OCI-LY7 (cell line): ENCODE data around the gene MIDN.

Experiments used
- EZH2phosphoT487 ChIP-seq: fragments of 200-600 bp; sonication (generic); IDR thresholded peaks from 2 replicates; pipeline ENCODE4 v1.6.1; 2018; ENCODE audit warnings: low read depth, borderline replicate concordance, mild to moderate bottlenecking, mixed run types, antibody characterized with exemption, low read length, moderate library complexity, mixed read lengths
- TF ChIP-seq, protein P1 (sequence below): fragments of 200-600 bp; sonication (generic); conservative IDR thresholded peaks from 2 replicates; pipeline ENCODE4 v1.5.1; 2014; ENCODE audit warnings: mild to moderate bottlenecking, antibody characterized with exemption, low read length, moderate library complexity, mixed read lengths

DNA sequence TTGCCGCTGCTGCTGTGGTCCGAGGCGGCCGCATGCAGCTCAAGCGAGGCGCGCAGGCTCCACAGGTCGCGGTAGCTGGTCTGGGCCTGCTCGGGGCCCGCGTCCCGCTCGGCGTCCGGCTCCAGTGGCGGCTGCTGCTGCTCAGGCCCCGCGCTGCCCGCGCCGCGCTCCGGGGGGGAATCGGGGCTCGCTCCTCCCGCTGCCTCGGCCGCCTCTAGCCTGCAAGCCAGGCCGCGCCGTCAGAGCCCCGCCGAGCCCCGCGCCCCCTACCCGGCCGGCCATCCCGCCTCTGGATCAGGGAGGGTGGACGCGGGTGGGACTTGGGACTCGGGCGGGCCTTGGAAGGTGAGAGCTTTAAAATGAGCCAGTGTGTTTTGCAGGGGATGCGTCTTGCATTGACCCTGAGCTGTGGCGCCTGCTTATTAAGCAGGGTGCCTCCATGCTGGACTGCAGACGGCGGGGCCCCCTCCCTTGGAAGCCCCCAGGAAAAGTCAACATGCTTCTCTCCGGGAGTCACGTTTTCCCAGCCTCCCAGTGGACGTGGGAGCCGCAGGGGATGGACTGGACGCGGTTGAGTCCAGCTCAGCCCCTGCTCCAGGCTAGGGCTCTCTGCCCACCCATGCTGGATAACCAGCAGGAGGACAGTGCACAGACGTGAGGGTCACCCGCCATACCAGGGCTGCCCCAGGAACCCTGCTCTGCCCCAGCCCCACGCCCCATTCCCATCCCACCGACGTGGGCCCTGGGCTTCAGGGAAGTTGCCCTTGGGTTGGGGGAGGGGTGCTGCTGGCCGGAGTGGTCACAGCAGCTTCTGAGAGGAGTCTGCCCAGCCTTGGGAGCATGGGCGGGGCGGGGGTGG, 18.2 kb upstream of the MIDN start:
- TF ChIP-seq, protein P1, sequence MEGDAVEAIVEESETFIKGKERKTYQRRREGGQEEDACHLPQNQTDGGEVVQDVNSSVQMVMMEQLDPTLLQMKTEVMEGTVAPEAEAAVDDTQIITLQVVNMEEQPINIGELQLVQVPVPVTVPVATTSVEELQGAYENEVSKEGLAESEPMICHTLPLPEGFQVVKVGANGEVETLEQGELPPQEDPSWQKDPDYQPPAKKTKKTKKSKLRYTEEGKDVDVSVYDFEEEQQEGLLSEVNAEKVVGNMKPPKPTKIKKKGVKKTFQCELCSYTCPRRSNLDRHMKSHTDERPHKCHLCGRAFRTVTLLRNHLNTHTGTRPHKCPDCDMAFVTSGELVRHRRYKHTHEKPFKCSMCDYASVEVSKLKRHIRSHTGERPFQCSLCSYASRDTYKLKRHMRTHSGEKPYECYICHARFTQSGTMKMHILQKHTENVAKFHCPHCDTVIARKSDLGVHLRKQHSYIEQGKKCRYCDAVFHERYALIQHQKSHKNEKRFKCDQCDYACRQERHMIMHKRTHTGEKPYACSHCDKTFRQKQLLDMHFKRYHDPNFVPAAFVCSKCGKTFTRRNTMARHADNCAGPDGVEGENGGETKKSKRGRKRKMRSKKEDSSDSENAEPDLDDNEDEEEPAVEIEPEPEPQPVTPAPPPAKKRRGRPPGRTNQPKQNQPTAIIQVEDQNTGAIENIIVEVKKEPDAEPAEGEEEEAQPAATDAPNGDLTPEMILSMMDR, result no peak
- TF ChIP-seq EZH2phosphoT487, result no peak
